ENCODE measurements around the gene MAP1LC3A. TPM values are rescaled to one million over a fixed set of nuclear protein-coding genes. Genes with fewer than 3 reads are reported as not detected.

MAP1LC3A gene
- total RNA-seq, 1 experiment from 2014 or later: 59.8 TPM

Other genes starting within 250 kb of the MAP1LC3A start
- gene ITCH, start 195.4 kb upstream of the MAP1LC3A start, total RNA-seq (2014; rRNA removed; shearing (Covaris generic)): 70.6 and 71.2 TPM in 2 replicates
- 305 and 515 TPM in 2 replicates for gene DYNLRB1, start 42.3 kb upstream of the MAP1LC3A start, total RNA-seq (2014; rRNA removed; shearing (Covaris generic))
- 51.5 and 60.7 TPM in 2 replicates for gene PIGU, start 118.4 kb downstream of the MAP1LC3A start, total RNA-seq (2014; rRNA removed; shearing (Covaris generic))
- gene TP53INP2, start 145.6 kb downstream of the MAP1LC3A start, total RNA-seq (2014; rRNA removed; shearing (Covaris generic)): 11.3 and 17.4 TPM in 2 replicates